HepG2 (cell line): ENCODE data around the gene DCHS2.
"Not testable (repeated sequence)": the region's sequence is repeated elsewhere in the genome, so short reads cannot be mapped to it uniquely, and the experiment has no call there.

Experiments
- CHD2 ChIP-seq: IDR thresholded peaks from 2 replicates; pipeline ENCODE4 v1.6.1; 2011; ENCODE audit warnings: low read depth, low read length, improper control_type of control experiment
- CTCF ChIP-seq: sonication (generic); formaldehyde crosslinking; IDR thresholded peaks from 2 replicates; pipeline ENCODE4 v1.5.0; 2020; ENCODE audit warnings: mild to moderate bottlenecking, missing genetic modification reagents, moderate library complexity
- EZH2 ChIP-seq: conservative IDR thresholded peaks from 2 replicates; pipeline ENCODE4 v1.6.1; 2012; ENCODE audit warnings: mild to moderate bottlenecking, low read depth, low read length, moderate library complexity
- FOXA3 ChIP-seq: IDR thresholded peaks from 2 replicates; pipeline ENCODE4 v1.6.1; 2016; ENCODE audit warnings: missing genetic modification reagents, missing compliant biosample characterization
- KDM1A ChIP-seq: IDR thresholded peaks from 2 replicates; pipeline ENCODE4 v1.6.1; 2016; ENCODE audit warnings: missing compliant biosample characterization
- PATZ1 ChIP-seq: sonication (generic); formaldehyde crosslinking; IDR thresholded peaks from 2 replicates; pipeline ENCODE4 v1.4.0; 2020; ENCODE audit warnings: missing genetic modification reagents
- POLR2A ChIP-seq, 2 experiments: IDR thresholded peaks; 2 replicates each; pipeline ENCODE4 v1.6.1; 2011; ENCODE audit warnings: low read depth in 2 of 2, low read length in 2 of 2, mild to moderate bottlenecking in 1 of 2, moderate library complexity in 1 of 2; ENCODE audit not compliant: insufficient read depth in 1 of 2
- RELA ChIP-seq: sonication (generic); formaldehyde crosslinking; IDR thresholded peaks from 2 replicates; pipeline ENCODE4 v1.4.0; 2020; ENCODE audit warnings: missing genetic modification reagents
- ZBTB7A ChIP-seq: sonication (generic); formaldehyde crosslinking; IDR thresholded peaks from 2 replicates; pipeline ENCODE4 v1.8.0; 2022; ENCODE audit warnings: mild to moderate bottlenecking, missing genetic modification reagents
- ZNF367 ChIP-seq: sonication (generic); formaldehyde crosslinking; IDR thresholded peaks from 2 replicates; pipeline ENCODE4 v1.4.0; 2020; ENCODE audit warnings: missing genetic modification reagents, borderline replicate concordance
- ZNF607 ChIP-seq: sonication (generic); formaldehyde crosslinking; IDR thresholded peaks from 2 replicates; pipeline ENCODE4 v1.5.1; 2020; ENCODE audit warnings: missing genetic modification reagents, mild to moderate bottlenecking, borderline replicate concordance

GRCh38 chr4:154217384-154217783 lies 274.2 kb downstream of the DCHS2 start:
- not testable (repeated sequence) for TF ChIP-seq ZBTB7A (CRISPR knock-in tag); EZH2; ZNF607 (CRISPR knock-in tag); CTCF (CRISPR knock-in tag); POLR2A (IDR thresholded peaks at IDR 0.05; ENCODE audit: insufficient read depth in 1 of 2, low read depth in 2 of 2, low read length in 2 of 2); FOXA3 (CRISPR knock-in tag); KDM1A (CRISPR knock-in tag); RELA (CRISPR knock-in tag); ZNF367; PATZ1 (CRISPR knock-in tag); CHD2
